Non-pigmented ciliary epithelial cell (primary cell): ENCODE results near the gene RPL10L.

Experiments used
- DNase-seq: peaks from one replicate; pipeline ENCODE4 v3.0.0-alpha.2; 2010; ENCODE audit warnings: low read depth

The RPL10L gene

GRCh38 chr14:46651526-46652144 lies at the start of gene RPL10L:
RPL10L (minus strand) TSS chr14:46651781; CDS start chr14:46651736, 45 bp downstream.
- DNase-seq = no peak

DNA sequence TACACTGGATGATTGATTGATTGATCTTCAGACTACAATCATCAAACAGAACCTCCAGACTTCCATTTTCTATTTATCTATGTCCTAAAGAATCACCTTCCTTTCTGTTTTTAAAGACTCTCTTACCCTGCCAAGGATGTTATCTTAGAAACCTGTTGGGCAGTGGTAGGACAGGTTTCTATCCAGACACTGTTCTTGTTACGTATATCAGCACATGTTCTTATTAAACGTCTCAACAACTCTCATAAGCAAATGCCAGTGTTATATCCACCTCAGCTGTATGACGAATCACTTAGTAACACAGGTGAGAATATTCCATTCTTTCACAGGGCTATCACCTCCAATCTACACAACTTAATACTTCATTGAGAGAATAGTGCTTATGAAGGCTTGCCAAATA lies 40.2 kb upstream of the RPL10L start:
- DNase-seq = no peak

DNA sequence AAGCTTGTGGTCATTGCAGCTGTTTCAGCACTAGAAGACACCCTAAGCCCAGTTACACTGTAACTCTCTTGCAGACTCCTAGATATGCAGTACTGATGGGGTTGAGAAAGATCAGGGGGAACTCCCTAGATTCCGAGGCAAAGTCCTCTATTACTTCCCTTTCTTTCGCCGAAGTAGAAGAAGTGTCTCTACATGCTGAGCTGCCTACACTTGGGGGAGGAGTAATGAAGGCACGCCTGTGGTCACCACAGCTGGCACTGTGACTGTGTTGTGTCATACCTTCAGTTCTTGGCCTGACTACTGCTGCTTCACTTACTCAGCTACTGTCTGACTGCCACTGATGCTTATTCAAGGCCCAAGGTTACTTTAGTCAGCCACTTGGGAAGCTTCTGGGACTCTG lies 35.1 kb upstream of the RPL10L start:
- DNase-seq = no peak

- no peak for DNase-seq
Observed at GRCh38 chr14:46672128-46672527, 20.5 kb upstream of the RPL10L start.

GRCh38 chr14:46663382-46663781 lies 11.8 kb upstream of the RPL10L start:
- no peak for DNase-seq

DNA sequence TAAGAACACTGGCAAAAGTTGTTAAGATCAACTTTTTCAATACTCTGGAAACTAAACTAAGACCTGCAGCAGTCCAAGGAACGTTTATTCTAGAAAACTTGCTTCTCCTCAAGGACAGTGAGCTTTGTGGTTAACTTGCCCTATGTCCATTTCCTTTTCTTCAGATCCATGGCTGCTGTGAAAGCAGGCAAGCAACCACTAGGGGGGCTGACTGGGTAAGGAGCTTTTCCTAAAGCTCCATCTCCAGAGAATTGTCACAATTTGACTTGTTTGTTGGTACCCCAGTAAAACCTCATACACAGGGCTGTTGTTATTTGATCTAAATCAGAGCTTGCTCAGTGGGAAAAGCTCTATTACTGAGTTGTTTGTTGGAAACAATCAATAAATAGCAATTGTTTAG lies 10.1 kb upstream of the RPL10L start:
- DNase-seq = no peak

- no peak for DNase-seq
Observed at GRCh38 chr14:46653031-46653755, 1.6 kb upstream of the RPL10L start.

- DNase-seq = no peak
Observed at GRCh38 chr14:46646796-46647195, 4.8 kb downstream of the RPL10L start.

DNA sequence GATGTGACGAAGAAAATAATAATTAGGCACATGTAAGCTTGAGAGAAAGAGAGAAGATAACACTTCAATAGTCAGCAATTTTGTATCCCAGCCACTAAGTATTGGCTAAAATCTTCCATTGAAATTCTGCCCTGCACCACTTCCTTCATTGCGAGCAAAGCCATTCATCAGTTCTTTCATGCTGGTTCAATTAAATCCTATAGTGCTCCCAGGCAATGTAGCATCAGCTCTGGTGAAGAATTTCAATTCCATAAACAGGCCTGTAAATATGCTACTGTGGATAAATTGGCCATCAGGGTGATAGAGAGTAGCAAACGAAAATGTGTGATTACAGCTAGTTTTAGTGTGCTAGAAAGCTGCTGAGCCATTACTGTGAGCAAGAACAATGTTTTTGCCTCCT lies 24.7 kb downstream of the RPL10L start:
- DNase-seq = no peak
